GM20431 (cell line): Measurements from ENCODE around the gene IL1R2.

Experiments
- in situ Hi-C: fragments of 300-500 bp; cut with MseI, MboI; formaldehyde crosslinking; loops from one replicate; pipeline ENCODE4 v1.15.0; 2020; ENCODE audit warnings: low sequenced_read_pairs; ENCODE audit not compliant: unreplicated experiment

Gene IL1R2

DNA sequence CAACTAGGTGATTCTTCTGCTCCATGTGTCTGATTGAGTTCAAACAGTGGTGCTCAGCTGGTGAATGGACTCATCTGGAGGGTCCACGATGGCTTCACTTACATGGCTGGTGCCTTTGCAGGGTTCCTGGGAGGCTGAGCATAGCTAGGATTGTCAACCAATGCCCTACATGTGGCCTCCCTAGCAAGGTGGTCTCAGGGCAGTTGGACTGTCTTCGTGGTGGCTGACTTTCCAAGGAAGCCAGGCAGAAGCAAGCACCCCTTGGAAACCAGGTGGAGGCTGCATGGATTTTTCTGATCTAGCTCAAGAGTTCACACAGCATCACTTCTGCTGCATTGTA is 6.8 kb downstream of the IL1R2 start:
- in situ Hi-C loops: no loop called here

DNA sequence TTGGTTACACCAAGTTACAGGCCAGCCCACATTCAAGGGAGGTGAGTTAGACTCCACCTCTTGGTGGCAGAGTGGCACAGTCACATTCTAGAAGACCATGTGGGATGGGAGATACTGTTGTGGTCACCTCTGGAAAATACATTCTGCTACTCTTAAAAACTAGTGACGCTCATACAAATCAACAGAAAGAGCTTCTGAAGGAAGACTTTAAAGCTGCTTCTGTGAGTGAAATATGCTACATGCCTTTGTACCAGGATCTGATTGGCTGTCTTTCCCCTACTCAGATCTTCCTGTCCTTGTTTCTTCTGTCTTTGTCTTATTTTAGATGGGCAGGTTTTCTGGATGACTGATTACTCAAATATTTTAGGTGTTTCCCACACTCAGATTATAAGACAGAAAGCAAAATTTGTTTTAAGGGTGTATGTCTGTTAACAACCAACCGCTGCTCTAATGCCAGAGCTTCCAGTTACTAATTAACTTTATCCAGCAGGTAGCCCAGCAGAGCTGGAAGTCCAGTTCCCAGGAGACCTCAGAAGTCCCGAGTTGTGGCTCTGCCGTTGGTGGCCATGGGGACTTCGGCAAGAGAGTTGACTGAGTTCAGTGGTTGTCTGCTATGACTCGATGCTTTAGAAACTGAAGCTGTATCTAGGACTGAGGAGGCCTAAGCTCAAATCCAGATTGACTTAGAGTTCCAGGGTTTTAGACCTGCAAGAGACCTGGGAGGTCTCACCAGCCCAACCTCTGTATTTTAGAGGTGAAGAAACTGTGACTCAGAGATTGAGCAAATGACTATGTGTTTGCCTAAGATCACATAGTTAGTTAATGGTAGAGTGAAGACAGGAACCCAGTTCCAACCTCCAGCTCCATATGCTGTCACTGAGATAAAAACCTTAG is 7.4 kb downstream of the IL1R2 start:
- in situ Hi-C loops: no loop called here

DNA sequence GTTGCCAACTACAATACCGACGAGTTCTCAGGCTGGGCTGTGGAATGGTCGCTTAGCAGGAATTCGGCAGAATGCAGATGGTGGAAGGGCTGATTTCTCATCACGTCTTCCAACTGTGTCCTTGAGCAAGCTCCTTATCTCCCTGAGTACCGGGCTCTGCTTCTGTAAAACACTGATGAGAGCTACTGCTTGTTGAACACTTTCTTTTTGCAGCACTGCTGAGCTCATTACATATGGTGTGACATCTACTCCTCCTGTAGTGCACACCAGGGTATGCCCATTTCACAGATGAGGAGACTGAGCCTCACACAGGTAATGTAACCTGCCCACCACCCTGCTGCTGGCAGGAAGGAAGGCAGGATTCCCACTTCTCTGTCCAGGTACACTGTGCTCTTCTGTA is 8.3 kb downstream of the IL1R2 start:
- in situ Hi-C loops: loop anchor here (25.0 kb wide), 1 partner anchor 437 kb away; no protein-coding TSS in a partner anchor

DNA sequence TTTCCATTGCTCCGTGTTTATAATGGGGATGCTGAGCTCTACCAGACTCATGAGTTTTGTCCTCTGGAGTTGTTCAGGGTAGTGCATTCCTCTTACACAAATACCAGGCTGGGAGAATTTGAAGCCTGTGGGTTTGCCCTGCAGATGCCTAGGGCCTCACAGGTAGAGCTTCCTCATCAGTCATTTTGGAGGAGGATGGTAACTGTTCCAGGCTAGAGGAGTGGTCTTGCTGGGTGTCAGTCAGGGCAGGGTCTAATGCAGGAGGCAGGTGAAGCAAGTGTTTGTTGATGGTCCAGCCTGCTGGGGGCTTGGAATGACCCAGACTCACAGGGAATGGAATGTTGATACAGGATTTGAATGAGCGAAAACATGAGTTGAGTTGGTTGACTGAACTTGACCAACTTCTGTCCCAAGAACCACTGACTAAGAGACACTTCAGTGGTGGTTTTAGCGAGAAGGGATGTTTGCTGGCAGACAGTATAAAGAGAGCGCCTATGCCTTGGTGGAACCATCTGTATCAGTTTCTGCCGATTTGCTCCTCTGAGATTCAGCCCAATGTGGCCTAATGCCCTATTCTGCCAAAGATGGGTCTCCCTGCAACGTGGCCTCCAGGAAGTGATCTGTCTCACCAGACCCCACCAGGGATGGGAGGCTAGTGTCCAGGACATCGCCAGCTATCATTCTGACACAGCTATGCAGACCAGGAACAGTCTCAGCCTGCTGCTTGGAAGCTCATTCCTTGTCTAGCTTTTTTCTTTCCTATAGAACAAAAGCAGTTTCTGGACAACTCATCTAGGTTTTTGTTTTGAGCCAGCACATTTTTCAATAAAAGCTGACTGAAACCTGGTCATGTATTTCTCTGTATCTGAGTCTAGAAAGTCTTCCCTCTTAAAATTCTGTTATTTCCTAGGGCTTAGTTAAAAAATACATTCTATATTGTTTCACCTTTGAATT is 9.3 kb downstream of the IL1R2 start:
- in situ Hi-C loops: loop anchor here (25.0 kb wide), 1 partner anchor 436 kb away; no protein-coding TSS in a partner anchor

DNA sequence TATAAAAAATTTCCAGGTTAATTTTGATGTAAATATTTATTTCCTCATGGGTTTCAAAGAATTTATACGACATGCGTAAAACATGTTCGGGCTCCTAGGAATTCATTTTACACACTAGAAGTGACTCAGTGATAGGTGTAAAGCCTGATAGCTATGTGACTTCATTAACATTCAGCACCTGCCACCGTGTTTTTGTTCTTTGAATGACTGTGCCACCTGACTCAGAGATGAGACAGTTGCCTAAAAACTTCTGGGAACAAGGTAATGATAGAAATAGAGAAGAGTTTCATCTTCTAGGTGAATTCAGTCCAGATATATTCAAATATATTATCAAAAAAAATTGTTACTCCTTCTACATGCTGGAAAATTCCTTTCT is 10.0 kb downstream of the IL1R2 start:
- in situ Hi-C loops: loop anchor here (25.0 kb wide), 1 partner anchor 436 kb away; no protein-coding TSS in a partner anchor

DNA sequence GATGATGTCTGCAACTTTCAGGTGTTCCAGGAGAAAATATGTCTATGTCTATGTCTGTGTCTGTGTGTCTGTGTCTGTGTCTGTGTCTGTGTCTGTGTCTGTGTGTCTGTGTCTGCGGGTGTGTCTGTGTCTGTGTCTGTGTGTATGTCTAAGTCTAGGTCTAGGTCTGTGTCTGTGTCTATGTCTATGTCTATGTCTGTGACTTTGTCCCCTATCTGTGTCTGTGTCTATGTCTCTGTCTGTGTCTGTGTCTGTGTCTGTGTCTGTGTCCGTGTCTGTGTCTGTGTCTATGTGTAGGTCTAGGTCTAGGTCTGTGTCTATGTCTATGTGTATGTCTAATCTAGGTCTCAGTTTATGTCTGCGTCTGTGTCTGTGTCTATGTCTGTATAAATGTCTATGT is 10.5 kb downstream of the IL1R2 start:
- in situ Hi-C loops: loop anchor here (25.0 kb wide), 1 partner anchor 435 kb away; no protein-coding TSS in a partner anchor

DNA sequence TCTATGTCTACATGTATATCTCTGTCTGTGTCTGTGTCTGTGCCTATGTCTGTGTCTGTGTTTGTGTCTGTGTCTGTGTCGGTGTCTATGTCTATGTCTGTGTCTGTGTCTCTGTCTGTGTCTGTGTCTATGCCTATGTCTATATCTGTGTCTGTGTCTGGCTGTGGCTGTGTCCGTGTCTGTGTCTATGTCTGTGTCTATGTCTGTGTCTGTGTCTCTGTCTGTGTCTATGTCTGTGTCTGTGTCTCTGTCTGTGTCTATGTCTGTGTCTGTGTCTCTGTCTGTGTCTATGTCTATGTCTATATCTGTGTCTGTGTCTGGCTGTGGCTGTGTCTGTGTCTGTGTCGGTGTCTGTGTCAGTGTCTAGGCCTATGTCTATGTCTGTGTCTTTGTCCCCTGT is 11.1 kb downstream of the IL1R2 start:
- in situ Hi-C loops: loop anchor here (25.0 kb wide), 1 partner anchor 434 kb away; no protein-coding TSS in a partner anchor

DNA sequence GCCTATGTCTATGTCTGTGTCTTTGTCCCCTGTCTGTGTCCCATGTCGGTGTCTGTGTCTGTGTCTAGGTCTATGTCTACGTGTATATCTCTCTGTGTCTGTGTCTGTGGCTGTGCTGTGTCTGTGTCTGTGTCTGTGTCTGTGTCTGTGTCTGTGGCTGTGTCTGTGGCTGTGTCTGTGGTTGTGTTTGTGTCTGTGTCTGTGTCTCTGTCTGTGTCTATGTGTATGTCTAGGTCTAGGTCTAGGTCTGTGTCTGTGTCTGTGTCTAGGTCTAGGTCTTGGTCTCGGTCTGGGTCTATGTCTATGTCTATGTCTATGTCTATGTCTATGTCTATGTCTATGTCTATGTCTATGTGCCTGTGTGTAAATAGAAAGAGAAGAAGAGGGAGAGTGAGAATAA is 11.9 kb downstream of the IL1R2 start:
- in situ Hi-C loops: loop anchor here (25.0 kb wide), 1 partner anchor 434 kb away; no protein-coding TSS in a partner anchor

DNA sequence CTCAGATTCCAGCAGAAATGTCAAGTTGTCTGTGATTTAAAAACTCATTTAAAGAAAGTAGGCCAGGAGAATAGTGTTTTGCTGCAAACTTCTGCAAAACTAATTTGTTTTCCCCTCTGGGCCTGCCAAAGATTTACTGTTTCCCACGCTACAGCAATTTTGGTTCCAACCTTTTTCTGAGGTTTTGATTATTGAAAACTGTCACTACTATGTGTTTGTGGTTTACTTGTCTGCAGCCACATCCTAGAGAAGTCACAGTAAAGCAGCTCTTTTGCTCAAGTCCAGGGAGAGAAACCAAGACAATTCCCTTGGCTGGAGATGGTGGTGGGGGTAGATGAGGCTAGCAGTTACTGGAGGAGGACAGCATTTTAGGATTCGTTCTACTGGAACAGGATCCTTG is 12.8 kb downstream of the IL1R2 start:
- in situ Hi-C loops: loop anchor here (25.0 kb wide), 1 partner anchor 433 kb away; no protein-coding TSS in a partner anchor

DNA sequence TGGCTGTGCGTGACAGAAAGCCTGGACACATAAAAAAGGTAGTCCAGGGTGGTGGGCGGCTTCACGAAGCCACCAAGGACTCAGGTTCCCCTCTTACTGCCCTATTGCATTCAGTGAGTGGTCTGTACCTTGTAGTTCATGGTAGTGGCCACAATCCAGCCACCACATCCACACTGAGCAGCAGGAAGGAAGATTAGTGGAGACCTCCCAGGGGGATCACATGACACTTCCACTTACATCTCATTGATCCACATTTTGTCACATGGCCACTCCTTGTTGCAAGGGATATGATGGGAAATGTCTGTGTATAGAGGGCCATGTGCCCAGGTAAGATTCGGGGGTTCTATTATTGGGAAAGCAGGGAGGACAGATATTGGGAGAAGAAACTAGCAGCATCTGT is 13.7 kb downstream of the IL1R2 start:
- in situ Hi-C loops: loop anchor here (25.0 kb wide), 1 partner anchor 432 kb away; no protein-coding TSS in a partner anchor

DNA sequence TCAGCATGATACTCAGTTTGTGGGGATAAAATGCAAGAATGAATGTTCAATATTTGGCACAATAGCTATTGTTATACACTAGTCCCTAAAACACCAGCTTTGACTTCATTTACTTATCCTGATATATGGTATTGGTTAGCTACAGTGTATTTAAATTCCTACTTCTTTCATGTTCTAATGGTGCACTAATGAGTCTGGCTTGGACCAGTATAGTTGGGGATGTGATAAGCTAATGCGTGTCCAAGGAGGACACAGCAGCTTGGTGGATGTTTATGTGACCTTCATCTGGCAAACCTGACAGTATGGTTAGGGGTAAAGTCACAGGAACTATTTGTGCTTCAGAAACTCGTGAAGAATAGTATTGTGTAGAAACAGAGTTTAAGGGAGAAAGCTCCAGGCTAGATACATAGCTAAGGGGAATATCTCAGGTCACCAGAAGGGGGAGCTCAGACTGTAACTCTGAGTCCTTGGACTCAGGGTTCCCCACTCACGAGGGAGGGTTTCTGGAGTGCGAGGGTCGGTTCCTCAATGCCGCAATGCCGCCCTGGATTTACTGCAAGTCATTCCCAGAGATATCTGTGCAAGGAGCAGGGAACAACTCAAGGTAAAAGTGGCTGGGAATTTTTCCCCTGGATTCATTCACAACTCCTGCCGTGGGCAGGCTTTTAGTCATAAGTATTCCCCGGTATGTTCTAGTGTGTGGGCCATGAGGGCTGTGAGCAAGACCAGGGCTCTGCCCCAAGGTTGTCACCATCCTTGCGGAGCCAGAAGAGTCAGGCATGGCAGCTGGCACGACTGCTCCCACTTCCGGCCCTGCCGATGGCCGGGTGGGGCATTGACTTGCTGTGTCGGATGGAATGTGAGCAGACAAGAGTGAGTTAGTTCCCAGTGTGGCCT is 14.5 kb downstream of the IL1R2 start:
- in situ Hi-C loops: loop anchor here (25.0 kb wide), 1 partner anchor 431 kb away; no protein-coding TSS in a partner anchor

DNA sequence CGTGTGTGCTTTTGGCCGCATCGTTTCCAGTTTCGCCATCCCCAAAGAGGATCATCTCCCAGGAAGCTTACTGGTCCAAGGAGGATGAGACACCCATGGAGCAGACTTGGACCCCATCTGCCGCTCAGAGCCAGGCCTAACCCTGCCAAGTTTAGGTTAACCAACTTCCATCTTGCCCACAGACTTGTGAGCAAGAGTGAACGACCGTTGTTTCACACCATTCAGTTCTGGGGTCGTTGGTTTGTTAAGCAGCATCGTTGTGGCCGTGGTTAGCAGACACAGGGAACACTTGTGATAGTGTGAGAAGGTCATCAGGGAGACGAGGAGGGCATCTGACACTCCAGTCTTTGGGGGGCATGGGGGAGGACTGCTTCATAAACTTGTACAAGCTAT is 15.1 kb downstream of the IL1R2 start:
- in situ Hi-C loops: loop anchor here (25.0 kb wide), 1 partner anchor 430 kb away; no protein-coding TSS in a partner anchor

DNA sequence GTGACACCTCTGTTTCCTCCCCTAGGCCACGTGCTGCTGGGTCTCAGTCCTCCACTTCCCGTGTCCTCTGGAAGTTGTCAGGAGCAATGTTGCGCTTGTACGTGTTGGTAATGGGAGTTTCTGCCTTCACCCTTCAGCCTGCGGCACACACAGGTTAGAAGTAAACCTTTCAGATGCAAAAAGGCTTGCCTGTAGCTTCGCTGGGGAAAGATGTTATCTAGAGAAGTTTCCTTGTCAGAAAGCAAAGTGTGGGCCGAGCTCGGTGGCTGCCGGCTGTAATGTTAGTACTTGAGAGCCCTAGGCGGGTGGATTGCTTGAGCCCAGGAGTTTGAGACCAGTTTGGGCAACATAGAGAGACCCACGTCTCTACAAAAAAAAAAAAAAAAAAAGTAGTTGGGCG is 16.7 kb downstream of the IL1R2 start:
- in situ Hi-C loops: loop anchor here (25.0 kb wide), 1 partner anchor 429 kb away; no protein-coding TSS in a partner anchor

DNA sequence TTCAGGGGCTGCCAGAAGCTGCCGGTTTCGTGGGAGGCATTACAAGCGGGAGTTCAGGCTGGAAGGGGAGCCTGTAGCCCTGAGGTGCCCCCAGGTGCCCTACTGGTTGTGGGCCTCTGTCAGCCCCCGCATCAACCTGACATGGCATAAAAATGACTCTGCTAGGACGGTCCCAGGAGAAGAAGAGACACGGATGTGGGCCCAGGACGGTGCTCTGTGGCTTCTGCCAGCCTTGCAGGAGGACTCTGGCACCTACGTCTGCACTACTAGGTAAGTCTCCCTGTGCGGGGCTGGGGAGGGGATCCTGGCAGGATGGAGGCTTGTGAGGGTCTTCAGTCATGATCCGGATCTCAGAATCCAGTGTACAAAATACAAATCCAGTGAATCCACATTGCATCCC is 17.8 kb downstream of the IL1R2 start:
- in situ Hi-C loops: loop anchor here (25.0 kb wide), 1 partner anchor 428 kb away; no protein-coding TSS in a partner anchor

DNA sequence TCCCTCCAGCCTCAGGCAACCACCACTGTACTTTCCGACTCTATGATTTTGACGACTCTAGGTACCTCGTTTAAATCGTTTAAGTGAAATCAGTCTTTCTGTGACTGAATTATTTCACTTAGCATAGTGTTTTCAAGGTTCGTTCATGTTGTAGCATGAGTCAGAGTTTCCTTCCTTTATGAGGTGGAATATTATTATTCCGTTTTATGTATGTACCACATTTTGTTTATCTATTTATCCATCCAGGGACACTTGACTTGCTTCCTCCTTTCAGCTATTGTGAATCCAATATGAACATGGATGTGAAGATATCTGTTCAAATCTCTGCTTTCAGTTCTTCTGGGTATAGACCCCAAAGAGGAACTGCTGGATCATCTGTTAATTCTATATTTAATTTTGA is 19.1 kb downstream of the IL1R2 start:
- in situ Hi-C loops: loop anchor here (25.0 kb wide), 1 partner anchor 426 kb away; no protein-coding TSS in a partner anchor

DNA sequence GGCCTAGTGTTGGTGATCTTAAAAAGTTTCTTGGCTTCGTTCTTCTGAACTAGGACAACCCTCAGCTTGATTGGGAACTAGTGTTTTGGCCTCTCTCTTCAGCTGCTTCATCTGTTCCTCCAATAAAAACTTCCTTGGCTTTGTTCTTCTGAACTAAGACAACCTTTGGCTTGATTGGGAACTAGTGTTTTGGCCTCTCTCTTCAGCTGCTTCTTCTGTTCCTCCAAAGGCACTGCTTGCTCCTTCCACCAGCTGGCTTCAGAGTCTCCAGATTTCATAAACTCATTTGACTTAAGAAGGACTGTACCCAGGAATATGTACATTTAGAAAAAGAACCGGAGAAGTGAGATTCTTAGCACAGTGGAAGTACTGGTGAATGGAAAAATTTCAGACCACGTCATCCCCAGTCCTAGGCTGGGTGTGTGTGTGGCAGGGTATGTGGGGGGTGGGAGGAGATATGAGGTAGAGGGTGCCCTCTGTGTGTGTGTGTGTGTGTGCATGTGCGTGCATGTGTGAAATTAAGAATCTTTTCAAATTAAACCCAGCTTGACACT is 20.4 kb downstream of the IL1R2 start:
- in situ Hi-C loops: loop anchor here (25.0 kb wide), 1 partner anchor 425 kb away; no protein-coding TSS in a partner anchor

DNA sequence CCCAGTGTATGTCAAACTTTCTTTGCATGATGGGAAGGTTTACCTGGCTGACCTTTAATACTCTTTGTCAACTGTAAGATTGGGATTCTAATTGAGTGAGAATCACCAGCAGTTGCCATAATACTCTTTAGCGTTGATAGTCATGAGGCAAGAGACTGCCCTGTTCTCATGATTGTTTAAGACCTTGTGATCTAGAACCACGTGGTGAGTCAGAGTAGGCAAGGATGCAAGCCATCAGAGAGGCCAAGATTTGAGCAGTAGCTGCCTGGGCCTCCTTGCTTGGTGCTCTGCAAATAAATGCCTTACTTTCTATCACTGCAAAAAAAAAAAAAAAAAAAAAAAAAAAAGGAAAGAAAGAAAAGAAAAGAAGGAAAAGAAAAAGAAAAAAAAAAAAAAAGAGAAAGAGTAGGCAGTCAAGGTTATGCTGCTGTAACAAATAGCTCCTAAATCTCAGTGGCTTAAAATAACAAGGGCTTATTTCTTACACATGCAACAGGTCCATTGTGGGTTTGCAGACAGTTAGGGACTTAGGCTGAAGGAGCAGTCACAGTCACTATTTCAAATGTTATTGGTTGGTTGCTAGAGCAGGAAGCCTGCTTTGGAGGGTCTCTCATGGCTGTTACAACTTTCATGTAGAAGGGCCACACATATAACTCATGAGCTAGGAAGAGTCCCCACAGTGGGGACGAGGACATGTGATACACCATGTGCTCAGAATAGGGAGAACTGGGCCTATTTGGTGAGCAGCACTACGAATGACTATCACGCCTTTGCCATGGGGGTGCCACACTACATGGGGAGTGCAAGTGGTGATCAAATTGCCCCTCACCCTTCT is 21.7 kb downstream of the IL1R2 start:
- in situ Hi-C loops: loop anchor here (25.0 kb wide), 1 partner anchor 424 kb away; no protein-coding TSS in a partner anchor

DNA sequence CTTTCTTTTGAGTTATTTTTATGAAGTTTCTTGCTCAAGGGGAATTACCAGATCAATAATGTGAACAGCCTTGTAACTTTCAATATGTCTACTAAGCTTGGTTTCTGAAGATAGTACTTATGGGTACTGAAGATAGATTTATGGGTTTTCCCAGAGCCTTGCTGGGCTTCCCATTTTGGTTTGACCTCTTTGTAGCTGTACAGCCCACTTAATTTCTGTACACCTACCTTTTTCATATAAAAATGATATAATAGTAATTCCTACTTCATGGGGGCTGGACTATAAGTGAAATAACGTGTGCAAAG is 22.2 kb downstream of the IL1R2 start:
- in situ Hi-C loops: loop anchor here (25.0 kb wide), 1 partner anchor 423 kb away; no protein-coding TSS in a partner anchor
